ENCODE measurements around the gene LGALS16.
"Not testable (repeated sequence)": the region's sequence is repeated elsewhere in the genome, so short reads cannot be mapped to it uniquely, and the experiment has no call there.

The LGALS16 gene

GRCh38 chr19:39673862-39674261 lies 18.1 kb downstream of the LGALS16 start:
- not testable (repeated sequence) for DNase-seq (ENCODE audit: low read depth); H3K4me3 ChIP-seq (ENCODE audit: low read depth, low read length)
- TF ChIP-seq CTCF (IDR thresholded peaks at IDR 0.05; ENCODE audit: control insufficient read depth, extremely low read depth, insufficient read depth), result peak; percentile 67

GRCh38 chr19:39676004-39676403 lies 20.3 kb downstream of the LGALS16 start:
- no peak overlapping the region for H3K4me3 ChIP-seq (ENCODE audit: low read depth, low read length)
- TF ChIP-seq CTCF (IDR thresholded peaks at IDR 0.05; ENCODE audit: control insufficient read depth, extremely low read depth, insufficient read depth), result no peak
- no peak for DNase-seq (ENCODE audit: low read depth)

GRCh38 chr19:39677961-39678889 lies 22.5 kb downstream of the LGALS16 start:
- TF ChIP-seq CTCF (IDR thresholded peaks at IDR 0.05; ENCODE audit: control insufficient read depth, extremely low read depth, insufficient read depth), result no peak
- peak overlapping the region; percentile 11; the same call in 1 of the 2 replicates for H3K4me3 ChIP-seq (ENCODE audit: low read depth, low read length)
- DNase-seq (ENCODE audit: low read depth), result peak; percentile 87

- no peak overlapping the region for H3K4me3 ChIP-seq (ENCODE audit: low read depth, low read length)
- no peak for DNase-seq (ENCODE audit: low read depth)
- TF ChIP-seq CTCF (IDR thresholded peaks at IDR 0.05; ENCODE audit: control insufficient read depth, extremely low read depth, insufficient read depth), result no peak
Observed at GRCh38 chr19:39679056-39679790, 23.5 kb downstream of the LGALS16 start.

- H3K4me3 ChIP-seq (ENCODE audit: low read depth, low read length), result no peak overlapping the region
- DNase-seq (ENCODE audit: low read depth), result no peak
- TF ChIP-seq CTCF (IDR thresholded peaks at IDR 0.05; ENCODE audit: control insufficient read depth, extremely low read depth, insufficient read depth), result no peak
Observed at GRCh38 chr19:39679791-39680168, 24.1 kb downstream of the LGALS16 start.

- TF ChIP-seq CTCF (IDR thresholded peaks at IDR 0.05; ENCODE audit: control insufficient read depth, extremely low read depth, insufficient read depth), result no peak
- H3K4me3 ChIP-seq (ENCODE audit: low read depth, low read length), result no peak overlapping the region
- no peak for DNase-seq (ENCODE audit: low read depth)
Observed at GRCh38 chr19:39680593-39680992, 24.9 kb downstream of the LGALS16 start.

Measured in LNCaP clone FGC (cell line).